Stimulated activated CD8-positive, alpha-beta memory T cell treated with anti-CD3 and anti-CD28 coated beads, Interleukin-4, amount 100 ng/mL, for 24 hours (primary cell): ENCODE results near the gene TLX2.
"Not testable (repeated sequence)": the region's sequence is repeated elsewhere in the genome, so short reads cannot be mapped to it uniquely, and the experiment has no call there.

Source experiments
- DNase-seq: peaks from one replicate; pipeline ENCODE4 v3.0.0-alpha.2; 2020; ENCODE audit warnings: low read depth

Gene TLX2

GRCh38 chr2:74514368-74515270, at the start of gene TLX2:
TSS of gene TLX2 (plus strand) at chr2:74514450. CDS start at chr2:74514807, 357 bp downstream.
- DNase-seq, result no peak

GRCh38 chr2:74470742-74471141, 43.5 kb upstream of the TLX2 start:
- not testable (repeated sequence) for DNase-seq

DNA sequence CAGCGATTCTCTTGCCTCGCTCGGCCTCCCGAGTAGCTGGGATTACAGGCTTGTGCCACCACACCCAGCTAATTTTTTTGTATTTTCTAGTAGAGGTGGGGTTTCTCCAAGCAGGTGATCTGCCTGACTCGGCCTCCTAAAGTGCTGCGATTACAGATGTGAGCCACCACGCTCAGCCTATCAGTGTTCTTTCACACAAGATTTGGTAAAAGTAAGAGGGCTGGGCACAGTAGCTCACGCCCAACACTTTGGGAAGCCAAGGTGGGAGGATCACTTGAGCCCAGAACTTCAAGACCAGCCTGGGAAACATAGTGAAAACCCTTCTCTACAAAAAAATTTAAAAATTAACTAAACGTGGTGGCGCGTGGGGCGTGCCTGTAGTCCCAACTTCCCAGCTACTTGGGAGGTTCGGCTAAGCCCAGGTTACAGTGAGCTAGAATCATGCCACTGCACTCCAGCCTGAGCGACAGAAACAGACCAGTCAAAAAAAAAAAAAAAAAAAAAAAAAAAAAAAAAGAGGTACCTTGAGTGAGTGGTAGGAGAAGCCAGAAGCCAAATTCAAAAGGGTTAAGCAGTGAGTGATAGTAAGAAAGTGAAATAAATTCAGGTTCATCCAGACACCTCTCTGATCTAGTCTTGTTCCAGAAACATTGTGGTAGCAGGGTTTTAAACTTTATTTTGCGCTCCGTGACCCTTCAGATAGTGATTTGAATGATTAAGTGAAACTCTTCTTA, 42.8 kb upstream of the TLX2 start:
- DNase-seq, result no peak

GRCh38 chr2:74472086-74472944, 41.9 kb upstream of the TLX2 start, which contains the start of gene MRPL53:
TSS of gene MRPL53 (minus strand) at chr2:74472680. CDS start at chr2:74472660, 20 bp downstream.
- peak; percentile 92 for DNase-seq

DNA sequence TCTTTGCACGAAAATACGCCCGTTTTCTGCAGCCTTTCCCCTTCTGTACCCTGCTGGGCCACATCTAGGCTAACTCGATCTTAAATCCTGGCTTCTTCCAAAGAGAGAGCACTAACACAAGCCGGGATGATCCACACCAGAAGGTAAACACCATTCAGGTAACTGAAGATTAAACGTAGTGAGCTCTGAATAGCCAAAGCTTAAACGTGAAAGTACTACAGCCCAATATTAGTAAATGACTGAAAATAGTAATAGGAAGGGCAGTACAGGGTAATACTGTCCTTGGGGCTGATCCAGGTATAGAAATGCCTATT, 41.3 kb upstream of the TLX2 start:
- no peak for DNase-seq

DNA sequence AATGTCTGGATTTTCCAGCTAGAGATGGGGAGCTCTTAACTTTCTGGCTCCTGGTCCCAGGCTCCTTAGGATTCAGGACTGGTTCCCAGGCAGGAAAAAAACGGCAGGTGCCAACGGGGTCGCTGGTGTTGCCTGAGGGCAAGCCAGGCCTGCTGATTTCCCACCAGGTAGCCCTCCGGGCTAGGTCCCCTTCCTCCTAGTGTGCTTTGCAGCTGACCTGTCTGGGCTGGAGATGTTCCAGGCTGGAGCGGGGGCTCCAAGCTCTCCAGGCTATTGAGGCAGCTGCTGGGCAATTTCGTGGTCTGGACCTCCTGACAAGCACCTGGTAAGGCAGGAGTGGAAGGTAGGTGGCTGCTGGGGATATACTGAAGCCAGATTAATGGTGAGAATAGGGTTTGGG, 39.8 kb upstream of the TLX2 start:
- no peak for DNase-seq

DNA sequence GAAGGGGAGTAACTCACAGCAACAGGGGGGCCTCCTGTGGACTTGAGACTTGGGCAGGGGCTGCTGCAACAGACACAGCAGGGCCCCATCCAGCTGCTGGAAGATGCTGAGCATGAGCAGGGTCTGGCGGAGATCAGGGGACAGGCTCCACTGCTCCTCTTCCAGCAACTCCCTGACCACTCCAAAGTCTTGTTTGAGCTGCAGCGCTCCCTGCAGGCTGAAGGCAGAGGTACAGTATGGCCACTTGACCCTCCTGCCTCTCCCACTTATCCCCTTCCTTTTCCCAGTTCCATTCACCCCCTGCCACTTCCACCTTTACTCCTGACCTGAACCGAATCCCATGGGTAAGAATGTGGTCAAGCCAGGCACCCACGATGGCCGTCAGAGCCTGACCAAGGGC, 39.4 kb upstream of the TLX2 start:
- no peak for DNase-seq

- no peak for DNase-seq
Observed at GRCh38 chr2:74481431-74481830, 32.8 kb upstream of the TLX2 start.

DNA sequence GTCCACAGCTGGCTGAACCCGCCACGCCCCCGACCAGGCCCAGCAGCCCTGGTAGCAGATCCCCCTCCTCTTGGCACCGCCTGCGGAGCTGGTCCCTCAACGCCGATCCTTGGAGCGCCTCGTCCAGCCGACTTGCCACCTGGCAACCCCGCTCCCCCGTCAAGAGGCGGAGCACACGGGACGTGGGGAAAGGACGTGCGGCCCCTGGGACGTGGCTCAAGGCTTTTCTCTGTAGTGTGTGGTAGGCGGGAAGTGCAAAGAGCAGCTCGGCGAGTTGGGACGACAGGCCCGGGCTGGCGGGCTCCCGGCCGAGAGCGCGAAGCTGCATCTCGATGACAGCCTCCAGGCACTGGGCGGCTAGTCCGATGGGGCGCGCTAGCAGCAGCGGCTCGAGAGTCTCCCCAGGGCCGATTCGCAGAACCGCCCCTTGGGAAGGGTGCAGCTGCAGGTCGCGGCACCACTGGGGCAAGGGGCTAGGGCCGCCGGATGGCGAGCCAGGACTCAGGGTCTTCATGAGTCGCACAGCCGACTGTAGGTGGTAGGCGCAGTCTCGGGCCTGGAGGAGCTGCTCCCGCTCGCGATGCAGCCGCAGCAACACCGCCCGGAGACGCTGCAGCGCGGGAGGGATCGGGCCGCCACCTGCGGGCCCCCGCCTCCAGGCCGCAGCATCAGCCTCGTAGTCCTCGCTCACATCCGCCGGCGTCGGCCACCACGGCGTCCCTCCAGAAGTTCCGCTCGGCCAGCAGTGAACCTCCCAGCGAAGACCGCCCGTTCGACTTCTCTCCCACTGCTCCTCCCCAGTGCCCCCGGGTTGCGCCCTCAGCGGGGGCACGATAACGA, 32.1 kb upstream of the TLX2 start:
- DNase-seq, result peak; percentile 37

GRCh38 chr2:74482801-74483674, 31.2 kb upstream of the TLX2 start, which contains the start of the genes CCDC142 and TTC31:
TSS of gene CCDC142 (minus strand) at chr2:74482998. CDS start at chr2:74482837, 161 bp downstream.
TSS of gene TTC31 (plus strand) at chr2:74483081. CDS start at chr2:74483096, 15 bp downstream.
- peak; percentile 85 for DNase-seq

DNA sequence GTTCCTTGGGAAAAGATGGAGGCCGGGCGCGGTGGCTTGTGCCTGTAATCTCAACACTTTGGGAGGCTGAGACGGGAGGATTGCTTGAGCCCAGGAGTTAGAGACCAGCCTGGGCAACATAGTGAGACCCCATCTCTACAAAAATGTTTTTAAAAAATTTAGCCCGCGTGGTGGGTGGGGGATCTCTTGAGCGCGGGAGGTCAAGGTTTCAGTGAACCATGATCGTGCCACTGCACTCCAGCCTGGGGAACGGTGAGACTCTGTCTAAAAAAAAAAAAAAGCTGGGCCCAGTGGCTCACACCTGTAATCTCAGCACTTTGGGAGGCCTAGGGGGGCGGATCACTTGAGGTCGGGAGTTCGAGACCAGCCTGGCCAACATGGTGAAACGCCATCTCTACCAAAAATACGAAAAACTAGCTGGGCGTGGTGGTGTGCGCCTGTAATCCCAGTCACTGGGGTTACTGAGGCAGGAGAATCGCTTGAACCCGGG, 30.5 kb upstream of the TLX2 start:
- DNase-seq, result not testable (repeated sequence)

DNA sequence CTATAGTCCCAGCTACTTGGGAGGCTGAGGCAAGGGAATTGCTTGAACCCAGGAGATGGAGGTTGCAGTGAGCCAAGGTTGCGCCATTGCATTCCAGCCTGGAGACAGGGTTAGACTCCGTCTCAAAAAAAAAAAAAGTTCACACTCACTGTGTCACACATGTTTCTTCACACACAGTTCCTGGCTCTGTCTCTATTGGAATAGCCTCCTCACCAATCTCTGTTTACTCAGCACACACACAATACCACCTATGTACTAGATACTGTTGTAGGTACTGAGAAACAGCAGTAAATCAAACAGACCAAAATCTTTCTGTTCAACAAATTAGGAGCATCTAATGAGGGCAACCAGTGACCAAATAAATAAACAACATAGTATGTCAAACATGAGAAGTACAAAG, 28.1 kb upstream of the TLX2 start:
- DNase-seq, result no peak

DNA sequence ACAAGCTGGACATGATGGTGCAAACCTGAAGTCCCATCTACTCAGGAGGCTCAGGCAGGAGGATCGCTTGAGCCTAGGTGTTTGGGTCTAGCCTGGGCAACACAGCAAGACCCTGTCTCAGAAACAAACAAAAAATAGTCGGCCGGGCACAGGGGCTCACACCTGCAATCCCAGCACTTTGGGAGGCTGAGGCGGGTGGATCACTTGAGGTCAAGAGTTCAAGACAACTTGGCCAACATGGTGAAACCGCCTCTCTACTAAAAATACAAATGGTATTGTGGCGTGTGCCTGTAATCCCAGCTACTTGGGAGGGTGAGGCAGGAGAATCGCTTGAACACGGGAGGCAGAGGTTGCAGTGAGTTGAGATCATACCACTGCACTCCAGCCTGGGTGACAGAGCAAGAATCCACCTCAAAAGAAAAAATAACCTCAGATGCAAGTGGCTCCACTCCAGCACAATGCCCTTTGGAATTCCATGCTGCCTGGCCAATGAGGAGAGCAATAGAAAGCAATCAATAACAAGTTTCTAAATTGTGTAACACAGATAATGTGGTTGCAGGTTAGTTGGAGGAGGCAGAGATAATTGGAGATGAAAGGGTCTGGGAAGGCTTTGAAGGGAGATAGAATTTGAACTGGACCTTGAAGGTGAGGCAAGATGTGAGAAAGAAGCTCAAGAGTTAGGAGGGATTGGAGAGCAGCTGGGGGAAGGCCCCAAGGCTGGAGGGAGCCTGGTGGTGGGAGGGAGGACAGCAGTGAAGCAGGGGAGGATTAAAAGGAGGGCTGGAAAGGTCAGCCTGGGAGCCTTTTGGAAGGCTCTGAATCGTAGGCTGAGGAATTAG, 25.4 kb upstream of the TLX2 start:
- no peak for DNase-seq

GRCh38 chr2:74489906-74490305, 24.3 kb upstream of the TLX2 start:
- no peak for DNase-seq

GRCh38 chr2:74491648-74492544, 22.4 kb upstream of the TLX2 start:
- no peak for DNase-seq

DNA sequence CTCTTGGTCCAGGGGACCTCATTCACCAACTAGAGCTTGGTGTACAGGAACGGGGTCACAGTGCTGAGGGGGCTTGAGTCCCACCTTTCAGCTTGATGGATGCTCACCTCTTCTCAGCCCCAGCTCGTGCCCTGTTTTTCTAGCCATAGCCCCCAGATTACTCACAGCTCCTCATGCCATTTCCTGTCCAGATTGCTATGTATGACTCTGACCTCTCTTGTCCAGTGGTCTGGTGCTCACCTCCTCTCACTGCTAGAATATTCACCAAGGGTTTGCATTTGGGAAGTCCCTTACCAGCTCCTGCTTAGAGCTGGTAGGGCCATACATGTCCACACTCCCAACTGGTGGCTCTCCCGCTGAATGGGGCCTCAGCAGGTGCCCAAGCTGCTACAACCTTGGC, 20.7 kb upstream of the TLX2 start:
- no peak for DNase-seq

- no peak for DNase-seq
Observed at GRCh38 chr2:74495440-74495839, 18.8 kb upstream of the TLX2 start.
